ENCODE data around the gene MYO3B. TPM values are rescaled to one million over a fixed set of nuclear protein-coding genes. Genes with fewer than 3 reads are reported as not detected.

MYO3B gene
- total RNA-seq, 1 experiment from 2014 or later: 0.52 TPM

DNA sequence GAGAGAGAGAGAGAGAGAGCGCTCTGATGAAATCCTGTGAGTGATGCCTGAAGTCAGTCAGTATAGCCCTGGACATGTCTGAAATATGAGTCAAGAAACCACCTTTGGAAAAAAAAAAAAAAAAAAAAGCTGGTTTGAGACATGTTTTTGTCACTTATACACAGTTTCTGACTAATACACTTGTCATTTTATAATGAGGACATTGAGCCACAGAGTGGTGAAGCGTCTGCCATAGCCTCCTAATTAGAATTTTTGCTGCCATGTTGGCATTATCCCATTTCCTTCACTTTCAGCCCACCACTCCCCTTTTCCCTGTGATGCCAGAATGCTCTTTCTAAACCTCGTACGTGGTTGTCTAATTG is 15.7 kb upstream of the MYO3B start:
- Histone ChIP-seq H3K27ac (ENCODE audit: low read depth, low read length, poor library complexity, severe bottlenecking) (no peak overlapping the region), H3K9me3 (ENCODE audit: low read depth, low read length, poor library complexity, severe bottlenecking) (no peaks in the 10 kb centered on the region), H3K36me3 (ENCODE audit: insufficient read depth, low read length, poor library complexity, severe bottlenecking) (no peaks in the 10 kb centered on the region), H3K4me1 (ENCODE audit: insufficient read depth, low read length, poor library complexity, severe bottlenecking) (peaks cover 15% of the 10 kb centered on the region), H3K27me3 (replicated peaks; ENCODE audit: insufficient read depth, low read depth, low read length, poor library complexity) (no peaks in the 10 kb centered on the region), H3K4me3 (ENCODE audit: low read depth, low read length, poor library complexity, severe bottlenecking) (no peak overlapping the region)
- intact Hi-C loops (cut with micrococcal nuclease; ENCODE audit: unreplicated experiment): no loop called here
- POLR2A ChIA-PET (ENCODE audit: low non-redundant PET): interaction anchor here (0.6 kb wide), 1 partner anchor 1247 kb away, joined by 3 read pairs; no protein-coding TSS in a partner anchor
- TF ChIP-seq EZH2 (IDR thresholded peaks at IDR 0.05; ENCODE audit: borderline replicate concordance, low read depth, low read length, poor library complexity, severe bottlenecking) (no peak), CTCF (conservative IDR thresholded peaks at IDR 0.05; ENCODE audit: low read depth, low read length) (no peak)
- no peak for DNase-seq (ENCODE audit: low spot score)
- no TSS peak for BruUV-seq (replicated peaks)
- CTCF ChIA-PET: interaction anchor here (0.6 kb wide), 1 partner anchor 32 kb away, joined by 3 read pairs; no protein-coding TSS in a partner anchor

DNA sequence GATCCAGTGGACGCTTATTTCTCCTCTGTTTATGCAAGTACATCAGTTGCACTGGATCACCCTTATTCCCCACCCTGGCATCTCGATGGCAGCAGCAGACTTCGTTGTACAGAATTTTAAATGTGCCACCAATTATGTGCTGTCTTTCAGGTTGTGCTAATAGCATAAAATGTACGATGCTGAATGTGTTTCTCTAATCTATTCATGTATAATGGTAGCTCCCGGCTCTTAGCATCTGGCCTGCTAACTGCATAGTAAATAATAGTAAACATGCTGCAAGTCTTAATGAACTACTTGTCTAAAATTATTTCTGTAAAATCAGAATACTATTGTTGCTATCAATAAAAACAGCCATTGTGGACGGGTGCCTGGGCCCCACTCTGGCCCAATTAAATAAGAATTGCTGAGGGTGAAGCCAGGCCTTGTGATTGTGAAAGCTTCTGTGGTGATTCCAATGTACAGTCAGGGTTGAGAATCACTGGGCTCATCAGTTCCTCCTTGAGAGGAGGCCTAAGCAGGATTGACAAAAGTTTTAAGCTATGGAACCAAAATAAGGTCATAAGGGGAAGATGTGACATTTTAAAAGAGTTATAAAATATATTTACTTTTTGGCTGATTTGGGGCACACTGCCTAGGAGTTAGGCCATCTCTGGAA is 14.4 kb upstream of the MYO3B start:
- intact Hi-C loops (cut with micrococcal nuclease; ENCODE audit: unreplicated experiment): no loop called here
- POLR2A ChIA-PET (ENCODE audit: low non-redundant PET): no interaction called here
- Histone ChIP-seq H3K4me3 (ENCODE audit: low read depth, low read length, poor library complexity, severe bottlenecking) (no peak overlapping the region), H3K9me3 (ENCODE audit: low read depth, low read length, poor library complexity, severe bottlenecking) (no peaks in the 10 kb centered on the region), H3K36me3 (ENCODE audit: insufficient read depth, low read length, poor library complexity, severe bottlenecking) (no peaks in the 10 kb centered on the region), H3K27me3 (replicated peaks; ENCODE audit: insufficient read depth, low read depth, low read length, poor library complexity) (no peaks in the 10 kb centered on the region), H3K27ac (ENCODE audit: low read depth, low read length, poor library complexity, severe bottlenecking) (no peak overlapping the region), H3K4me1 (ENCODE audit: insufficient read depth, low read length, poor library complexity, severe bottlenecking) (peaks cover 12% of the 10 kb centered on the region)
- TF ChIP-seq EZH2 (IDR thresholded peaks at IDR 0.05; ENCODE audit: borderline replicate concordance, low read depth, low read length, poor library complexity, severe bottlenecking) (no peak), CTCF (conservative IDR thresholded peaks at IDR 0.05; ENCODE audit: low read depth, low read length) (no peak)
- CTCF ChIA-PET: no interaction called here
- no peak for DNase-seq (ENCODE audit: low spot score)
- BruUV-seq (replicated peaks): no TSS peak

- no peak overlapping the region for H3K27ac ChIP-seq (ENCODE audit: low read depth, low read length, poor library complexity, severe bottlenecking)
- BruUV-seq (replicated peaks): no TSS peak
- intact Hi-C loops (cut with micrococcal nuclease; ENCODE audit: unreplicated experiment): no loop called here
Observed at GRCh38 chr2:170165129-170165528, 12.8 kb upstream of the MYO3B start.

More at GRCh38 chr2:170165129-170165528, 12.8 kb upstream of the MYO3B start:
- no peak for DNase-seq (ENCODE audit: low spot score)
- POLR2A ChIA-PET (ENCODE audit: low non-redundant PET): no interaction called here
- CTCF ChIA-PET: interaction anchor here (0.6 to 0.7 kb wide), 2 partner anchors 237 to 643 kb away, joined by 3 read pairs; no protein-coding TSS in a partner anchor
- H3K9me3 ChIP-seq (ENCODE audit: low read depth, low read length, poor library complexity, severe bottlenecking): no peaks in the 10 kb centered on the region
- H3K27me3 ChIP-seq (replicated peaks; ENCODE audit: insufficient read depth, low read depth, low read length, poor library complexity): no peaks in the 10 kb centered on the region
- H3K36me3 ChIP-seq (ENCODE audit: insufficient read depth, low read length, poor library complexity, severe bottlenecking): no peaks in the 10 kb centered on the region
- H3K4me1 ChIP-seq (ENCODE audit: insufficient read depth, low read length, poor library complexity, severe bottlenecking): peaks cover 12% of the 10 kb centered on the region
- no peak overlapping the region for H3K4me3 ChIP-seq (ENCODE audit: low read depth, low read length, poor library complexity, severe bottlenecking)
- TF ChIP-seq EZH2 (IDR thresholded peaks at IDR 0.05; ENCODE audit: borderline replicate concordance, low read depth, low read length, poor library complexity, severe bottlenecking) (no peak), CTCF (conservative IDR thresholded peaks at IDR 0.05; ENCODE audit: low read depth, low read length) (no peak)
